ENCODE results near the gene PARP15.
"Not testable (repeated sequence)": the region's sequence is repeated elsewhere in the genome, so short reads cannot be mapped to it uniquely, and the experiment has no call there.

Gene PARP15

GRCh38 chr3:122577409-122578031, at the start of gene PARP15:
Gene PARP15 (plus strand): TSS chr3:122577650. CDS start chr3:122577668, 18 bp downstream.
- DNase-seq: peak; percentile 38

GRCh38 chr3:122530164-122530563, 47.3 kb upstream of the PARP15 start:
- no peak for DNase-seq

DNA sequence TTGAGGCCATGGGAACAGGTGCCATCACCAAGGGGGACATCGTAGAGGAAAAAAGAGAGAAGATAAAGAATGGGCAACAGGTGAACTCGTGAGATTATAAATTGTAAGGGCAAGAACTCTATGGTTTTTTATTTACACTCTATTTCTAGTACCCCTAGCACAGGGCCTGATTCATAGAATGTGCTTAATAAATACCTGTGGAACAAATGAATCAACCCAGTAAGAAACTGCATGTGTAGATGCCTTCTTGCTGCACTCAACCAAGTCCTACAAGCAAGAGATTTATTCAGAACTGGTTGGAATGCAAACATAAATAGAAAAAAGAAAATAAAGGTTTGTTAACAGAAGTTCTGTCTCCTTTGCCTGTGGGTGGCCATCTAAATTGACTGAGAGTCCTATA, 44.0 kb upstream of the PARP15 start:
- DNase-seq: no peak

- DNase-seq: no peak
Measured at GRCh38 chr3:122533931-122534334, 43.5 kb upstream of the PARP15 start.

DNA sequence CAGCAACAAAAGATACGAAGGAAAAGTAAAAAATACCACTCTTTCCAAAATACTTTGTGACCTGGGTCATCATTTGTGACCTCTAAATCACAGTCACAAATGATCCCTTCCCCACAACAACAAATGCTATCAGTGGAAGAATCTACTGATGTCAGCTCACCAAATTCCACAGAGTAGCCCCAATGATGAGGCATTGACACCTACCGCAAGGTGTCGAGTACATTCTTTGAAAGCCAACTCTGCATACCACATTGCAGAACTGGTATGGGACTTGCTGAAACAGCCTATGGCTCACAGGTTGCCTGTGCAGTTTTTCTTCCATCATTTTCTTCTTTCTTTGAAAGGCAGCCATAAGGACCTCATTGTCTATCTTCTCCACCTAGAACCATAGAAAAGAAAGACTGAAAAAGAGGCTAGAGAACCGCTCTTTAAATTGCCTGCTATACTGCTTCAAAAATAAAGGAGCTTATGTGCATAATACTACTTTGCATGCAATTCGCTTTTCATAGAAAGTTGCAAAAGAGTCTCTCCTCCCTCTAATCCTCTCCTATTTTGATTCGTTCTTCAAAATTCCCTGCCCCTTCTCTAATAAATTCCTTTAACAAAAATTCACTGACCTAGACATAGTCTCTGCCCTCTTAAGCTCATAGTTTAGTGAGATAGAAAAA, 41.4 kb upstream of the PARP15 start:
- no peak for DNase-seq

DNA sequence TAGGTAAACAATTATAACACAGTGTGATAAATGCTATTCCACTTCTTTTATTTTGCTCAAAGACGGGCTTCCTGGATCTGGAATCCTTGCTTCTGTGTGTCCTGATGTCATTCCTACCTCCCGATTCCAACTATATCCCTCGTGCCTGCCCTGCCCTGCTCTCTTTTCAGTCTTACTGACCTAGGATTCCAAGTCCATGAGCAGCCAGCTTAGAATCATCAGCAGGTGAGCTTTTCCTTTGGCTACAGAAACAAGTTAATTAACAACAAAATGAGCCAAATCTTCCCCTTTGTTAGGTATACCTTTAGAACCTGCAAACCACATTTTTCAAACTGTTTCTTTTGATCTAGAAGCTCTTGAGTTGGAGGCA, 40.8 kb upstream of the PARP15 start:
- no peak for DNase-seq

DNA sequence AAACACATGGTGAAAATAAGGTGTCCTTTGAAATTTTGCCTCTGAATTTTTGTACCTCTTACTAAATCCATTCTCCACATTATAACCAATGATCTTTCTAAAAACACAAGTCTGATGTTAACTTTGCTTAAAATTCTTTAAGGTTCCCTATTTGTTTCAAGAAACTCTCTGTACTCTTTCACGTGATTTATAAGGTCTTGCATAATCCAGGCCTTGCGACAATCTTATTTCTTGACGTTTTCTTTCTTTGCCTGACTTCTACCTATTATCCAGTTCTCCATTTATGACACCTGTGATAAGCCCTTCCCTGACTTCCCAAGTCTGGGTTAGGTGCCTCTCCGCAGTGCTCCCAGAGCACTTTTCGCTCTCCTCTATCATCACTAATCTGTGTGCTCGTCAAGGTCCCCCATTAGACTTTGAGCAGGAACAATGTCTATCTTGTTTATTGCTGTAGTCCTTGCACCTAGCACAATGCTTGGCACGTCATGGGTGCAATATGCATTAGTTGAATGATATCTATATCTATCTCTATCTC, 38.4 kb upstream of the PARP15 start:
- DNase-seq: no peak

DNA sequence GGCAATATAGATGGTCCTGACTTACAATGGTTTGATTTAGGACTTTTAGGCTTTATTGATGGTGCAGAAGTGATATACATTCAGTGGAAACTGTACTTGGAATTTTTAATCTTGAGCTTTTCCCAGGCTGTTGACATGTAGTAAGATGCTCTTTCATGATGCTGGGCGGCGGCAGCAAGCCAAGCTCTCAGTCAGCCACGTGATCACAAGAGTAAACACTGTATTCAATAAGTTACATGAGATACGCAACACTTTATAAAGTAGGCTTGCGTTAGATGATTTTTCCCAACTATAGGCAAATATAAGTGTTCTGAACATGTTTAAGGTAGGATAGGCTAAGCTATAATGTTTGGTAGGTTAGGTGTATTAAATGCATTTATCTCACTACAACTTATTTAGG, 31.3 kb upstream of the PARP15 start:
- DNase-seq: no peak

DNA sequence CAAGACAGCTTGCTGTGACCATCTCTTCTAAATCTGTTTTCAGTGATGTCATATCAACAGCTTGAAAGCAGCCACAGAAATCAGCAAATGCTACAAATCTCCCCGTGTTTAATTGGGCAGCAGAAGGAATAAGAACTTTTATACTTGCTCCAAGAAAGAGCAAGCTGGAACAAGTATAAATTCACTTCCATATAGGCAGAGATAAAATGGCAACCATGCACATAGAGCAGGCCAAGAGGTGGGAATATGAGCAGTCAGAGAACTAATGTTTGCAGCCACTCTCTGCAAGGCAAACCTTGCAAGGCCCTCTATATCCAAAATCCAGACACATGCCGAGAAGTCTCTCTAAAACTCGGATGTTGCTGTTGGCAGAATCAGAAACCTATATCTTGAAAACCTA, 29.4 kb upstream of the PARP15 start:
- DNase-seq: no peak

GRCh38 chr3:122548619-122549018, 28.8 kb upstream of the PARP15 start:
- DNase-seq: no peak

DNA sequence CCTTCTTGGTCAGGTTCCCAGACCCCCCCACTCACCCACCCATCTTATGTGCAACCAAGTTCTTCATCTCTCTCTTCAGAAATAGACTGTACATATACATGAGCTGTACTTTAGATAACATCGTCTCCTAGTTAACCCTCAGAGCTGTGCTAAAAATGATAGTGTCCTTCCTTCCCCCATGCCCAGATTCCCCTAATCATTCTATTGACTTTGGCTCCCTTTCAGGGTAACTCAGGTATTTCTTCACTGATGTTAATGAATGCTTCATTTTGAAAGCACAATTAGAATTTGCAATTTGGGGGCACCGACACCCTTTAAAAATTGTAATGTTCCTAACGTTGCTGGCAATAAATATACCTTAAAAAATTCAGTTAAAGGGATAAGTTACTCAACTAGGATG, 24.3 kb upstream of the PARP15 start:
- no peak for DNase-seq

GRCh38 chr3:122555275-122556071, 22.0 kb upstream of the PARP15 start:
- no peak for DNase-seq

DNA sequence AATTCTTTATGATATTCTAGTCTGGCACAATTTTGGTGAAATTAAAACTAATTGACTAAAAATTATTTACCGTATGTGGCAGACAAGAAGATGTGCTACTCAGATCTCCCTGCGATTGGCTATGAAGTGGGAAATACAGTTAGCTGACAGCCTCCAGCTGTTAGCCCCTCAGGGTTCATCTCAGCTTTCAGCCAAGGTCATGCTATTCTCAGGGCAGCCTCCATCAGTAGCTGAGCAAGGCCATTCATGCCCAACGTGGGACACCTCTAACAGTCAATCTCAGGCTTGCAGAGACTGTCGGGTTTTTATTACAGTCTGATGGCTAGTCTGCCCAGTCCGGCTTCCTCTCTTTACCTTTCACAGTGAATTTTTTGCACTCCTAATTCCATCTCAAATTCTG, 20.1 kb upstream of the PARP15 start:
- no peak for DNase-seq

DNA sequence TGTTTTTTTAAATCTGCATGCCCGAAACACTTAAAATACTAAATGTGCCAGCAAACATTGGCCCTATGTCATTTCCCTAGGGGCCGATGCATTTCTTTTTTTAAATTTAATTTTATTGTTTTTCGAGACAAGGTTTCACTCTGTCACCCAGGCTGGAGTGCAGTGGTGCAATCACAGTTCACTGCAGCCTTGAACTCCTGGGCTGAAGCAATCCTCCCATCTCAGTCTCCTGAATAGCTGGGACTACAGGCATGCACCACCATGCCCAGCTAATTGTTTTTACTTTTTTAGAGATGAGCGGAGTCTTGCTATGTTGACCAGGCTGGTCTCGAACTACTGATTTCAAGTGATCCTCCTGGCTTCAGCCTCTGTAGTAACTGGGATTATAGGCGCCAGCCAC, 18.8 kb upstream of the PARP15 start:
- no peak for DNase-seq

DNA sequence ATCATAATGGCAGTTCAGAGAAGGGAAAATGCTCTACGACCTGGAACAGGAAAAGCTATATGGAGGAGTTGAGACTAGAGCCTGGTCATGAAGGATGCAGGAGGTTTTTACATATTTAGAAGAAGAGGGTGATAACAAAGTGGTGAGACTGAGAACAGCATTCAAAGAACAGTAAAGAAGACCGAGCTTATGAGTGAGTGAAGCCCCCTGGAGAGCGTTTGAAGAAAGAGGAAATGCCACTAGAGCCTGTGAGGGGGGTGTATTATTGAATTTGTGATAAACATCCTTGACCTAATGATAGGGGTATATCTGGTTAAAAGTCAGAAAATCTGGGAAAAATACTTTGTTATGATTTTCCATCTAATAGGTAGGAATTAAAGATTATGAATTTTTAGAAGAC, 17.5 kb upstream of the PARP15 start:
- no peak for DNase-seq

- peak; percentile 47 for DNase-seq
Measured at GRCh38 chr3:122560680-122561079, 16.8 kb upstream of the PARP15 start.

DNA sequence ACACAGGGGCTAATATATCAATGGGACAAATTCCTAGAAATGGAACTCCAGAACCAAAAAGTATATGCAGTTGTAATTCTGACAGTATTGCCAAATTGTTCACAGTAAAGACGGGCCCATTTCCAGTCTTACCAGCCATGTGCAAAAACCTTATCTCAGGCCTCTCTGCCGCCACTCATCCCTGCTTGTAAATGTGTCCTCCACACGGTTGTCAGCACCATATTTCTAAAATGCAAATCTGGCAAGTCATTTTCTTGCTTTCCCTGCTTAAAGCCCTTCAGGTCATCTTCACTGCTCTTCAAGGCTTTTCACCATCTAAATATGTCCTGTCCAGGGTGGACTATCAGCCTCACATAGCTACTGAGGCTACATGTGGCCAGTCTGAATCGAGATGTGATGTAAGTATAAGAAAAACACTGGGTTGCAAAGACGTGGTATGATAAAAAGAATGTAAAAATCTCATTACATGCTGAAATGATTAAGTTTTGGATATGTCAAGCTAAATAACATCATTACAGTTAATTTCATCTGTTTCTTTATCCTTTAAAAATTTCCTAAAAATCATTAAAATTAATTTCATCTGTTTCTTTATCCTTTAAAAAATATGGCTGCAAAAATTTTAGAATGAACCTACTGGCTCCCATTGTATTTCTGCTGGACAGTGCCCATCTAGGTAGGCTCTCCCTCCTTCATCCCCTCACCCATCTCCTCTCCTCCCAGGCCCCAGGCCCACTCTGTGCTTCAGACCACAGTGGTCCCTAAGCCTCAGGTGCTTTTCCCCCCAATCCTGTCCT, 14.3 kb upstream of the PARP15 start:
- DNase-seq: peak; percentile 14

DNA sequence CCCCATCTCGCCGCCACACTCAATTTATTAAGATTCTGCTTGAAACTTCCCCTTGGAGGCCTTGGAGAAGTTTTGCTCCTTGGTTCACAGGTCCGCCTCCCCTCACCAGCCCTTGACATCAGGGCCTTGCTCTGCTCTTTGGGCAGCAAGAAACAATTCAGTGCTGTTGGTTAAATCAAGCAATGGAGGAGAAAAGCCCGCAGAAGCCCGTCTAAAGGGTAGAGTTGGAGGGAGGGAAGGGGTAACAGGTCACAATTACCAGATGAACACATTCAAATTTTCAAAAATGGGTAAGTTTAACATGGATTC, 13.8 kb upstream of the PARP15 start:
- no peak for DNase-seq

DNA sequence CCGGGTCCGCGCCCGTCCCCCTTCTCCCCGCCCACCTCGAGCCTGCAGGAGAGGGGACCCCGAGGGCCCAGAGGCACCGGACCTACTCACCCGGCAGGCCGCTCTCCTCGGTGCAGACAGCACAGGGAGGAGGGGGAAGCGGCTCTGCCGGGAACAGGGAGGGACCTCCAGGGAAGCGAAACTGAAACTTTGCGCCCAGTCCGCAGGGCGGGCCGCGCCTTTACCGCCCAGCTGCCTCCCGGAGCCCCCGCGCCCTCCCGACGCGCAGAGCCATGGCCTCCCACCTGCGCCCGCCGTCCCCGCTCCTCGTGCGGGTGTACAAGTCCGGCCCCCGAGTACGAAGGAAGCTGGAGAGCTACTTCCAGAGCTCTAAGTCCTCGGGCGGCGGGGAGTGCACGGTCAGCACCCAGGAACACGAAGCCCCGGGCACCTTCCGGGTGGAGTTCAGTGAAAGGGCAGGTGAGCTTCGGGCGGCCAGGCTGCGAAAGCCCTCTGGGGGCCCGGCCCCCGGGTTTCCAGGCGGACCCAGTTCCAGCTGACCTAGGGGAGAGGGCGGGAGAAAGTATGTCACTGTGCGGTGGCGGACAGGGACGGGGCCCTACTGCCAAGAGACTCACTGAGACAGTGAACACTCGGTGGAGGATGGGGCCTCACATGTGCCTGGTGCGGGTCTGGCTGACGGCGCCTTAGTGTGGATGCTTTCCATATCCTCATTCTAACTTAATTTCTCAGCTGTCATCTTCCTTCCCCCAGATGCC, 13.1 kb upstream of the PARP15 start, which contains the start of the genes DTX3L and PARP9:
DTX3L (plus strand) TSS at position 184 of the 758 bp plus-strand sequence; CDS start at position 273, 89 bp downstream.
PARP9 (minus strand) TSS at position 146 of the 758 bp plus-strand sequence. CDS start 4,680 bp downstream, outside the sequence.
- peak; percentile 90 for DNase-seq

DNA sequence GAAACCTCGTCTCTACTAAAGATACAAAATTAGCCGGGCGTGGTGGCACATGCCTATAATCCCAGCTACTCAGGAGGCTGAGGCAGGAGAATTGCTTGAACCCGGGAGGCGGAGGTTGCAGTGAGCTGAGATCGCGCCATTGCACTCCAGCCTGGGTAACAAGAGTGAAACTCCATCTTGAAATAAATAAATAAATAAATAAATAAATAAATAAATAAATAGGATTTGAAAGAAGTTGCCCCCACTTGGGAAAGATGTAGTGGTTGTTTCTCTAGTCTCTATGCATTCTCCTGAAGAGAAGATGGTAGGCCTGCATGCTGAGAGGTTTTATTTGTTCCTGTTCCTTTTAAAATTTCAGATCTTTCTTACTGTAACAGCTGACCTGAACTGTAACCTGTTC, 9.3 kb upstream of the PARP15 start:
- DNase-seq: not testable (repeated sequence)

DNA sequence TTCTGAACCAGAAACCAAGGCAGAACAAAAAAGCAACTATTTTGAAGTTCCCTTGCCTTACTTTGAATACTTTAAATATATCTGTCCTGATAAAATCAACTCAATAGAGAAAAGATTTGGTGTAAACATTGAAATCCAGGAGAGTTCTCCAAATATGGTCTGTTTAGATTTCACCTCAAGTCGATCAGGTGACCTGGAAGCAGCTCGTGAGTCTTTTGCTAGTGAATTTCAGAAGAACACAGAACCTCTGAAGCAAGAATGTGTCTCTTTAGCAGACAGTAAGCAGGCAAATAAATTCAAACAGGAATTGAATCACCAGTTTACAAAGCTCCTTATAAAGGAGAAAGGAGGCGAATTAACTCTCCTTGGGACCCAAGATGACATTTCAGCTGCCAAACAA, 8.7 kb upstream of the PARP15 start:
- DNase-seq: no peak

GRCh38 chr3:122572940-122573412, 4.5 kb upstream of the PARP15 start:
- DNase-seq: peak; percentile 62
